GM23338 (cell line): ENCODE measurements around the gene SYNE1. TPM values are rescaled to one million over a fixed set of nuclear protein-coding genes. Genes with fewer than 3 reads are reported as not detected.
A peak's percentile ranks its signal among the peaks of the same experiment; 100 is the strongest.

Source experiments
- ATAC-seq: fragments of 200-7000 bp; cut with Tn5 transposase; 3 replicates; pipeline ENCODE4 v1.9.1; 2020
- DNase-seq: peaks from one replicate; pipeline ENCODE4 v3.0.0-alpha.2; 2015; ENCODE audit warnings: low spot score
- H2AFZ ChIP-seq: fragments of 200-600 bp; sonication (generic); 2 replicates; pipeline ENCODE4 v1.8.0; 2016; ENCODE audit warnings: antibody characterized with exemption, mild to moderate bottlenecking, moderate library complexity
- H3F3A ChIP-seq: fragments of 200-600 bp; sonication (generic); replicated peaks from 2 replicates; pipeline ENCODE4 v1.8.0; 2017; ENCODE audit warnings: antibody characterized with exemption, mixed run types, low read depth
- H3K27ac ChIP-seq: fragments of 200-600 bp; sonication (generic); 2 replicates; pipeline ENCODE4 v1.6.1; 2016; ENCODE audit warnings: low read depth
- H3K27me3 ChIP-seq: fragments of 200-600 bp; sonication (generic); 2 replicates; pipeline ENCODE4 v1.8.0; 2016; ENCODE audit warnings: mild to moderate bottlenecking, mixed run types, moderate library complexity; ENCODE audit not compliant: insufficient read depth
- H3K36me3 ChIP-seq: fragments of 200-600 bp; sonication (generic); 2 replicates; pipeline ENCODE4 v1.8.0; 2016; ENCODE audit warnings: mild to moderate bottlenecking; ENCODE audit not compliant: insufficient read depth
- H3K4me1 ChIP-seq: fragments of 200-600 bp; sonication (generic); 2 replicates; pipeline ENCODE4 v1.8.0; 2016; ENCODE audit warnings: mild to moderate bottlenecking, moderate library complexity; ENCODE audit not compliant: insufficient read depth
- H3K4me2 ChIP-seq: fragments of 200-600 bp; sonication (generic); 2 replicates; pipeline ENCODE4 v1.7.1; 2017; ENCODE audit warnings: mixed run types
- H3K4me3 ChIP-seq: fragments of 200-600 bp; sonication (generic); 2 replicates; pipeline ENCODE4 v1.6.1; 2016; ENCODE audit warnings: mixed run types
- H3K79me2 ChIP-seq: fragments of 200-600 bp; sonication (generic); replicated peaks from 2 replicates; pipeline ENCODE4 v1.8.0; 2017; ENCODE audit warnings: mild to moderate bottlenecking; ENCODE audit not compliant: insufficient read depth
- H3K9me2 ChIP-seq: fragments of 200-600 bp; sonication (generic); 2 replicates; pipeline ENCODE4 v1.8.0; 2017; ENCODE audit not compliant: insufficient read depth
- H4K20me1 ChIP-seq: fragments of 200-600 bp; sonication (generic); replicated peaks from 2 replicates; pipeline ENCODE4 v1.8.0; 2017; ENCODE audit warnings: mild to moderate bottlenecking; ENCODE audit not compliant: insufficient read depth
- H3K27ac Mint-ChIP-seq: 2 replicates; pipeline ENCODE4 v1.8.0; 2020; ENCODE audit warnings: inconsistent platforms, mild to moderate bottlenecking, moderate library complexity, mixed read lengths
- H3K27me3 Mint-ChIP-seq: 3 replicates; pipeline ENCODE4 v1.8.0; 2022; ENCODE audit warnings: low read depth, mild to moderate bottlenecking, moderate library complexity, mixed read lengths, inconsistent platforms; ENCODE audit not compliant: insufficient read depth, poor library complexity
- H3K36me3 Mint-ChIP-seq: 3 replicates; pipeline ENCODE4 v1.8.0; 2021; ENCODE audit warnings: low read depth, mild to moderate bottlenecking, inconsistent platforms, moderate library complexity, mixed read lengths
- H3K4me1 Mint-ChIP-seq: 3 replicates; pipeline ENCODE4 v1.8.0; 2020; ENCODE audit warnings: mild to moderate bottlenecking, inconsistent platforms, mixed read lengths
- H3K4me3 Mint-ChIP-seq: 3 replicates; pipeline ENCODE4 v1.8.0; 2021; ENCODE audit warnings: moderate library complexity, mild to moderate bottlenecking, inconsistent platforms, mixed read lengths
- H3K9me3 Mint-ChIP-seq: 3 replicates; pipeline ENCODE4 v1.8.0; 2020; ENCODE audit warnings: moderate library complexity, mild to moderate bottlenecking, inconsistent platforms, mixed read lengths
- EZH2phosphoT487 ChIP-seq: fragments of 200-600 bp; sonication (generic); IDR thresholded peaks from one replicate; pipeline ENCODE4 v1.8.1; 2018; ENCODE audit warnings: antibody characterized with exemption; ENCODE audit not compliant: unreplicated experiment
- JUNB ChIP-seq: IDR thresholded peaks from one replicate; pipeline ENCODE4 v1.6.1; 2016; ENCODE audit warnings: antibody characterized with exemption; ENCODE audit not compliant: unreplicated experiment
- NANOG ChIP-seq: IDR thresholded peaks from 2 replicates; pipeline ENCODE4 v1.6.1; 2016; ENCODE audit warnings: antibody characterized with exemption, borderline replicate concordance
- POLR2AphosphoS5 ChIP-seq: IDR thresholded peaks from 2 replicates; pipeline ENCODE4 v1.6.1; 2016; ENCODE audit warnings: antibody characterized with exemption, low read depth
- STAT1 ChIP-seq: IDR thresholded peaks from one replicate; pipeline ENCODE4 v1.6.1; 2016; ENCODE audit warnings: antibody characterized with exemption; ENCODE audit not compliant: unreplicated experiment
- ZNF114 ChIP-seq: fragments of 250-450 bp; sonication (Bioruptor Pico); IDR thresholded peaks from 2 replicates; pipeline ENCODE4 v1.5.0; 2020; ENCODE audit warnings: mild to moderate bottlenecking, moderate library complexity
- ZNF331 ChIP-seq: fragments of 250-450 bp; sonication (Bioruptor Pico); IDR thresholded peaks from 2 replicates; pipeline ENCODE4 v1.5.0; 2020; ENCODE audit warnings: low read depth, mild to moderate bottlenecking, moderate library complexity
- polyA plus RNA-seq: library from polyadenylated mRNA; unstranded; fragments of >200 nt; fragmentation: Nextera tagmentation; extraction: Ambion mirVana; gene quantifications from 2 replicates; pipeline ENCODE4 v1.2.1, GENCODE V29; 2016
- total RNA-seq: library from RNA; depleted of rRNA; stranded (reverse); fragments of >200 nt; shearing (Covaris generic); gene quantifications from 2 replicates; pipeline ENCODE4 v1.2.3, GENCODE V29; 2014
- TF ChIP-seq, protein P1 (sequence below), 2 experiments: fragments of 200-600 bp in 1 of 2; sonication (generic) in 1 of 2; conservative IDR thresholded peaks; 2 replicates each; pipeline versions ENCODE4 v1.5.1 to v1.6.1; 2016 to 2017; ENCODE audit warnings: antibody characterized with exemption in 2 of 2, low read depth in 2 of 2, mild to moderate bottlenecking in 2 of 2, moderate library complexity in 1 of 2
- TF ChIP-seq, protein P2 (sequence below): IDR thresholded peaks from one replicate; pipeline ENCODE4 v1.6.1; 2018; ENCODE audit warnings: antibody characterized with exemption; ENCODE audit not compliant: unreplicated experiment
- TF ChIP-seq, protein P3 (sequence below): IDR thresholded peaks from 2 replicates; pipeline ENCODE4 v1.6.1; 2016; ENCODE audit warnings: antibody characterized with exemption
- TF ChIP-seq, protein P4 (sequence below): fragments of 250-450 bp; sonication (Bioruptor Pico); IDR thresholded peaks from 2 replicates; pipeline ENCODE4 v1.5.0; 2020; ENCODE audit warnings: mild to moderate bottlenecking, moderate library complexity

Gene SYNE1
- total and polyA plus RNA-seq, 2 experiments from 2014 or later: 3.9 to 13.6 TPM

GRCh38 chr6:152164957-152165356 is 472.2 kb downstream of the SYNE1 start (continued):
- TF ChIP-seq, protein P1, sequence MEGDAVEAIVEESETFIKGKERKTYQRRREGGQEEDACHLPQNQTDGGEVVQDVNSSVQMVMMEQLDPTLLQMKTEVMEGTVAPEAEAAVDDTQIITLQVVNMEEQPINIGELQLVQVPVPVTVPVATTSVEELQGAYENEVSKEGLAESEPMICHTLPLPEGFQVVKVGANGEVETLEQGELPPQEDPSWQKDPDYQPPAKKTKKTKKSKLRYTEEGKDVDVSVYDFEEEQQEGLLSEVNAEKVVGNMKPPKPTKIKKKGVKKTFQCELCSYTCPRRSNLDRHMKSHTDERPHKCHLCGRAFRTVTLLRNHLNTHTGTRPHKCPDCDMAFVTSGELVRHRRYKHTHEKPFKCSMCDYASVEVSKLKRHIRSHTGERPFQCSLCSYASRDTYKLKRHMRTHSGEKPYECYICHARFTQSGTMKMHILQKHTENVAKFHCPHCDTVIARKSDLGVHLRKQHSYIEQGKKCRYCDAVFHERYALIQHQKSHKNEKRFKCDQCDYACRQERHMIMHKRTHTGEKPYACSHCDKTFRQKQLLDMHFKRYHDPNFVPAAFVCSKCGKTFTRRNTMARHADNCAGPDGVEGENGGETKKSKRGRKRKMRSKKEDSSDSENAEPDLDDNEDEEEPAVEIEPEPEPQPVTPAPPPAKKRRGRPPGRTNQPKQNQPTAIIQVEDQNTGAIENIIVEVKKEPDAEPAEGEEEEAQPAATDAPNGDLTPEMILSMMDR (conservative IDR thresholded peaks at IDR 0.05; ENCODE audit: low read depth in 2 of 2): peak; percentile 7; a peak in 1 of 4 replicates

- Histone ChIP-seq H2AFZ (no peak overlapping the region), H3K36me3 (no peaks in the 10 kb centered on the region), H3K4me1 (0 out of 2 replicates have a peak, but pooled peaks cover 3% of the 10 kb centered on the region), H3F3A (no peaks in the 10 kb centered on the region), H3K27me3 (no peaks in the 10 kb centered on the region), H3K4me2 (no peak overlapping the region), H3K9me2 (no peaks in the 10 kb centered on the region), H3K27ac (no peak overlapping the region), H3K79me2 (no peaks in the 10 kb centered on the region), H4K20me1 (no peaks in the 10 kb centered on the region), H3K4me3 (no peak overlapping the region)
- ATAC-seq (peak; percentile 34; the same call in 1 of the 3 replicates), DNase-seq (no peak)
- Mint-ChIP-seq H3K36me3 (no peaks in the 10 kb centered on the region), H3K4me3 (no peak overlapping the region), H3K27me3 (no peaks in the 10 kb centered on the region), H3K4me1 (peaks cover 4% of the 10 kb centered on the region; the same call in 1 of the 3 replicates), H3K9me3 (no peaks in the 10 kb centered on the region), H3K27ac (no peak overlapping the region)
- no peak for TF ChIP-seq ZNF114 (CRISPR knock-in tag)
- no peak for TF ChIP-seq ZNF331 (CRISPR knock-in tag)
- TF ChIP-seq, protein P2, sequence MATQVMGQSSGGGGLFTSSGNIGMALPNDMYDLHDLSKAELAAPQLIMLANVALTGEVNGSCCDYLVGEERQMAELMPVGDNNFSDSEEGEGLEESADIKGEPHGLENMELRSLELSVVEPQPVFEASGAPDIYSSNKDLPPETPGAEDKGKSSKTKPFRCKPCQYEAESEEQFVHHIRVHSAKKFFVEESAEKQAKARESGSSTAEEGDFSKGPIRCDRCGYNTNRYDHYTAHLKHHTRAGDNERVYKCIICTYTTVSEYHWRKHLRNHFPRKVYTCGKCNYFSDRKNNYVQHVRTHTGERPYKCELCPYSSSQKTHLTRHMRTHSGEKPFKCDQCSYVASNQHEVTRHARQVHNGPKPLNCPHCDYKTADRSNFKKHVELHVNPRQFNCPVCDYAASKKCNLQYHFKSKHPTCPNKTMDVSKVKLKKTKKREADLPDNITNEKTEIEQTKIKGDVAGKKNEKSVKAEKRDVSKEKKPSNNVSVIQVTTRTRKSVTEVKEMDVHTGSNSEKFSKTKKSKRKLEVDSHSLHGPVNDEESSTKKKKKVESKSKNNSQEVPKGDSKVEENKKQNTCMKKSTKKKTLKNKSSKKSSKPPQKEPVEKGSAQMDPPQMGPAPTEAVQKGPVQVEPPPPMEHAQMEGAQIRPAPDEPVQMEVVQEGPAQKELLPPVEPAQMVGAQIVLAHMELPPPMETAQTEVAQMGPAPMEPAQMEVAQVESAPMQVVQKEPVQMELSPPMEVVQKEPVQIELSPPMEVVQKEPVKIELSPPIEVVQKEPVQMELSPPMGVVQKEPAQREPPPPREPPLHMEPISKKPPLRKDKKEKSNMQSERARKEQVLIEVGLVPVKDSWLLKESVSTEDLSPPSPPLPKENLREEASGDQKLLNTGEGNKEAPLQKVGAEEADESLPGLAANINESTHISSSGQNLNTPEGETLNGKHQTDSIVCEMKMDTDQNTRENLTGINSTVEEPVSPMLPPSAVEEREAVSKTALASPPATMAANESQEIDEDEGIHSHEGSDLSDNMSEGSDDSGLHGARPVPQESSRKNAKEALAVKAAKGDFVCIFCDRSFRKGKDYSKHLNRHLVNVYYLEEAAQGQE: no peak
- TF ChIP-seq NANOG: no peak
- no peak for TF ChIP-seq JUNB
- TF ChIP-seq EZH2phosphoT487: no peak
- TF ChIP-seq, protein P3, sequence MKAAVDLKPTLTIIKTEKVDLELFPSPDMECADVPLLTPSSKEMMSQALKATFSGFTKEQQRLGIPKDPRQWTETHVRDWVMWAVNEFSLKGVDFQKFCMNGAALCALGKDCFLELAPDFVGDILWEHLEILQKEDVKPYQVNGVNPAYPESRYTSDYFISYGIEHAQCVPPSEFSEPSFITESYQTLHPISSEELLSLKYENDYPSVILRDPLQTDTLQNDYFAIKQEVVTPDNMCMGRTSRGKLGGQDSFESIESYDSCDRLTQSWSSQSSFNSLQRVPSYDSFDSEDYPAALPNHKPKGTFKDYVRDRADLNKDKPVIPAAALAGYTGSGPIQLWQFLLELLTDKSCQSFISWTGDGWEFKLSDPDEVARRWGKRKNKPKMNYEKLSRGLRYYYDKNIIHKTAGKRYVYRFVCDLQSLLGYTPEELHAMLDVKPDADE: no peak
- TF ChIP-seq, protein P4, sequence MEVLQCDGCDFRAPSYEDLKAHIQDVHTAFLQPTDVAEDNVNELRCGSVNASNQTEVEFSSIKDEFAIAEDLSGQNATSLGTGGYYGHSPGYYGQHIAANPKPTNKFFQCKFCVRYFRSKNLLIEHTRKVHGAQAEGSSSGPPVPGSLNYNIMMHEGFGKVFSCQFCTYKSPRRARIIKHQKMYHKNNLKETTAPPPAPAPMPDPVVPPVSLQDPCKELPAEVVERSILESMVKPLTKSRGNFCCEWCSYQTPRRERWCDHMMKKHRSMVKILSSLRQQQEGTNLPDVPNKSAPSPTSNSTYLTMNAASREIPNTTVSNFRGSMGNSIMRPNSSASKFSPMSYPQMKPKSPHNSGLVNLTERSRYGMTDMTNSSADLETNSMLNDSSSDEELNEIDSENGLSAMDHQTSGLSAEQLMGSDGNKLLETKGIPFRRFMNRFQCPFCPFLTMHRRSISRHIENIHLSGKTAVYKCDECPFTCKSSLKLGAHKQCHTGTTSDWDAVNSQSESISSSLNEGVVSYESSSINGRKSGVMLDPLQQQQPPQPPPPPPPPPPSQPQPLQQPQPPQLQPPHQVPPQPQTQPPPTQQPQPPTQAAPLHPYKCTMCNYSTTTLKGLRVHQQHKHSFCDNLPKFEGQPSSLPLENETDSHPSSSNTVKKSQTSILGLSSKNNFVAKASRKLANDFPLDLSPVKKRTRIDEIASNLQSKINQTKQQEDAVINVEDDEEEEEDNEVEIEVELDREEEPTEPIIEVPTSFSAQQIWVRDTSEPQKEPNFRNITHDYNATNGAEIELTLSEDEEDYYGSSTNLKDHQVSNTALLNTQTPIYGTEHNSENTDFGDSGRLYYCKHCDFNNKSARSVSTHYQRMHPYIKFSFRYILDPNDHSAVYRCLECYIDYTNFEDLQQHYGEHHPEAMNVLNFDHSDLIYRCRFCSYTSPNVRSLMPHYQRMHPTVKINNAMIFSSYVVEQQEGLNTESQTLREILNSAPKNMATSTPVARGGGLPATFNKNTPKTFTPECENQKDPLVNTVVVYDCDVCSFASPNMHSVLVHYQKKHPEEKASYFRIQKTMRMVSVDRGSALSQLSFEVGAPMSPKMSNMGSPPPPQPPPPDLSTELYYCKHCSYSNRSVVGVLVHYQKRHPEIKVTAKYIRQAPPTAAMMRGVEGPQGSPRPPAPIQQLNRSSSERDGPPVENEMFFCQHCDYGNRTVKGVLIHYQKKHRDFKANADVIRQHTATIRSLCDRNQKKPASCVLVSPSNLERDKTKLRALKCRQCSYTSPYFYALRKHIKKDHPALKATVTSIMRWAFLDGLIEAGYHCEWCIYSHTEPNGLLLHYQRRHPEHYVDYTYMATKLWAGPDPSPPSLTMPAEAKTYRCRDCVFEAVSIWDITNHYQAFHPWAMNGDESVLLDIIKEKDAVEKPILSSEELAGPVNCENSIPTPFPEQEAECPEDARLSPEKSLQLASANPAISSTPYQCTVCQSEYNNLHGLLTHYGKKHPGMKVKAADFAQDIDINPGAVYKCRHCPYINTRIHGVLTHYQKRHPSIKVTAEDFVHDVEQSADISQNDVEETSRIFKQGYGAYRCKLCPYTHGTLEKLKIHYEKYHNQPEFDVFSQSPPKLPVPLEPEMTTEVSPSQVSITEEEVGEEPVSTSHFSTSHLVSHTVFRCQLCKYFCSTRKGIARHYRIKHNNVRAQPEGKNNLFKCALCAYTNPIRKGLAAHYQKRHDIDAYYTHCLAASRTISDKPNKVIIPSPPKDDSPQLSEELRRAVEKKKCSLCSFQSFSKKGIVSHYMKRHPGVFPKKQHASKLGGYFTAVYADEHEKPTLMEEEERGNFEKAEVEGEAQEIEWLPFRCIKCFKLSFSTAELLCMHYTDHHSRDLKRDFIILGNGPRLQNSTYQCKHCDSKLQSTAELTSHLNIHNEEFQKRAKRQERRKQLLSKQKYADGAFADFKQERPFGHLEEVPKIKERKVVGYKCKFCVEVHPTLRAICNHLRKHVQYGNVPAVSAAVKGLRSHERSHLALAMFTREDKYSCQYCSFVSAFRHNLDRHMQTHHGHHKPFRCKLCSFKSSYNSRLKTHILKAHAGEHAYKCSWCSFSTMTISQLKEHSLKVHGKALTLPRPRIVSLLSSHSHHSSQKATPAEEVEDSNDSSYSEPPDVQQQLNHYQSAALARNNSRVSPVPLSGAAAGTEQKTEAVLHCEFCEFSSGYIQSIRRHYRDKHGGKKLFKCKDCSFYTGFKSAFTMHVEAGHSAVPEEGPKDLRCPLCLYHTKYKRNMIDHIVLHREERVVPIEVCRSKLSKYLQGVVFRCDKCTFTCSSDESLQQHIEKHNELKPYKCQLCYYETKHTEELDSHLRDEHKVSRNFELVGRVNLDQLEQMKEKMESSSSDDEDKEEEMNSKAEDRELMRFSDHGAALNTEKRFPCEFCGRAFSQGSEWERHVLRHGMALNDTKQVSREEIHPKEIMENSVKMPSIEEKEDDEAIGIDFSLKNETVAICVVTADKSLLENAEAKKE (CRISPR knock-in tag): no peak
- no peak for TF ChIP-seq STAT1
- TF ChIP-seq POLR2AphosphoS5: no peak
These were observed 475.7 kb downstream of the SYNE1 start for GRCh38 chr6:152161501-152161900.
